ENCODE measurements around the gene SYTL5.

- TF ChIP-seq RFX5 (IDR thresholded peaks at IDR 0.05; ENCODE audit: low read depth, low read length) (no peak), CTCF (conservative IDR thresholded peaks at IDR 0.05; ENCODE audit: low read depth, low read length) (no peak), POLR2A (IDR thresholded peaks at IDR 0.05; ENCODE audit: low read depth, low read length) (no peak)
Measured at GRCh38 chrX:38080808-38081207, 74.5 kb downstream of the SYTL5 start.

All from IMR-90 (cell line).